ENCODE measurements around the gene KCNN3. TPM values are rescaled to one million over a fixed set of nuclear protein-coding genes. Genes with fewer than 3 reads are reported as not detected.

KCNN3 gene
- total and polyA plus RNA-seq, 2 of the 13 experiments (the other 11 are each of a cell fraction or from before 2014, with no cell fraction given) = not detected

GRCh38 chr1:154730259-154730658, 139.8 kb downstream of the KCNN3 start (continued):
- no peak for TF ChIP-seq ZNF17 (CRISPR knock-in tag; IDR thresholded peaks at IDR 0.05)

DNA sequence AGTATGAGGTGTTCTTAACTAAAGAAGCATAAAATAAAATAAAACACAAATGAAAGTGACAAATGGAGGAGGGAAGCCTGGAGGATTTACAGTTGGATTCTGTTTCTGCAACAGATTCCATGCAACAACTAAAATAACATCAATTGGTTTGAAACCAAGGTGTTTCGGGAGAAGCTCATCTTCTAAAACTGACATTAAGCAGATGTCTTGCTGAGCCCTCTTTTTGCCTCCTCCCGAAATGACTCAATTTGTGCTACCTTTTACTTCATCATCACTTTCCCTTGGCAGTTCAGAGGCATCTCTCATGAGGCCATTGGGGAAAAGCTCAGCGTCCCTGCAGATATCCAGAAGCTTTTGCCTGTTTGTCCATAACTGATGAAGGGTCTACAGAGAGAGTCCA, 140.5 kb downstream of the KCNN3 start:
- Histone ChIP-seq H3K4me3 (replicated peaks in 1 of 3; ENCODE audit: insufficient read depth in 1 of 3, low read depth in 2 of 3, low read length in 3 of 3) (no peak overlapping the region), H3K9ac (ENCODE audit: insufficient read depth, low read depth, low read length) (no peak overlapping the region), H2AFZ (ENCODE audit: low read length) (no peak overlapping the region), H4K20me1 (ENCODE audit: insufficient read depth, low read length) (no peaks in the 10 kb centered on the region), H3K4me2 (ENCODE audit: low read depth, low read length) (no peak overlapping the region), H3K4me1 (ENCODE audit: insufficient read depth, low read length) (no peaks in the 10 kb centered on the region), H3K9me3 (ENCODE audit: low read length) (no peaks in the 10 kb centered on the region), H3K36me3 (replicated peaks in 1 of 2; ENCODE audit: control insufficient read depth in 1 of 2, insufficient read depth in 2 of 2, low read length in 2 of 2) (no peaks in the 10 kb centered on the region), H3K79me2 (ENCODE audit: insufficient read depth, low read length) (no peaks in the 10 kb centered on the region), H3K27ac (ENCODE audit: extremely low read length, insufficient read depth, low read length) (no peak overlapping the region), H3K27me3 (ENCODE audit: control insufficient read depth in 1 of 2, insufficient read depth in 2 of 2, low read length in 2 of 2) (peaks cover 8 to 20% of the 10 kb centered on the region in 2 experiments; a peak in 3 of 5 replicates)
- POLR2A ChIA-PET = no interaction called here
- no TSS peak for BruUV-seq (replicated peaks)
- ATAC-seq (no peak), FAIRE-seq (no peak), DNase-seq (ENCODE audit: low spot score) (no peak)
- in situ Hi-C loops (cut with HindIII; ENCODE audit: extremely low pct_ligation_motif_present, low pct_unique_long_range_greater_than_20kb) (no loop called here), intact Hi-C loops (cut with micrococcal nuclease; ENCODE audit: unreplicated experiment) (no loop called here)
- CTCF ChIA-PET (ENCODE audit: low intra/inter-chr PET ratio, low total read pairs) = no interaction called here
- WGBS (ENCODE audit: low lambda C conversion rate) = 30% methylated on average over 3 of the region's 3 CpGs
- TF ChIP-seq, protein P1, sequence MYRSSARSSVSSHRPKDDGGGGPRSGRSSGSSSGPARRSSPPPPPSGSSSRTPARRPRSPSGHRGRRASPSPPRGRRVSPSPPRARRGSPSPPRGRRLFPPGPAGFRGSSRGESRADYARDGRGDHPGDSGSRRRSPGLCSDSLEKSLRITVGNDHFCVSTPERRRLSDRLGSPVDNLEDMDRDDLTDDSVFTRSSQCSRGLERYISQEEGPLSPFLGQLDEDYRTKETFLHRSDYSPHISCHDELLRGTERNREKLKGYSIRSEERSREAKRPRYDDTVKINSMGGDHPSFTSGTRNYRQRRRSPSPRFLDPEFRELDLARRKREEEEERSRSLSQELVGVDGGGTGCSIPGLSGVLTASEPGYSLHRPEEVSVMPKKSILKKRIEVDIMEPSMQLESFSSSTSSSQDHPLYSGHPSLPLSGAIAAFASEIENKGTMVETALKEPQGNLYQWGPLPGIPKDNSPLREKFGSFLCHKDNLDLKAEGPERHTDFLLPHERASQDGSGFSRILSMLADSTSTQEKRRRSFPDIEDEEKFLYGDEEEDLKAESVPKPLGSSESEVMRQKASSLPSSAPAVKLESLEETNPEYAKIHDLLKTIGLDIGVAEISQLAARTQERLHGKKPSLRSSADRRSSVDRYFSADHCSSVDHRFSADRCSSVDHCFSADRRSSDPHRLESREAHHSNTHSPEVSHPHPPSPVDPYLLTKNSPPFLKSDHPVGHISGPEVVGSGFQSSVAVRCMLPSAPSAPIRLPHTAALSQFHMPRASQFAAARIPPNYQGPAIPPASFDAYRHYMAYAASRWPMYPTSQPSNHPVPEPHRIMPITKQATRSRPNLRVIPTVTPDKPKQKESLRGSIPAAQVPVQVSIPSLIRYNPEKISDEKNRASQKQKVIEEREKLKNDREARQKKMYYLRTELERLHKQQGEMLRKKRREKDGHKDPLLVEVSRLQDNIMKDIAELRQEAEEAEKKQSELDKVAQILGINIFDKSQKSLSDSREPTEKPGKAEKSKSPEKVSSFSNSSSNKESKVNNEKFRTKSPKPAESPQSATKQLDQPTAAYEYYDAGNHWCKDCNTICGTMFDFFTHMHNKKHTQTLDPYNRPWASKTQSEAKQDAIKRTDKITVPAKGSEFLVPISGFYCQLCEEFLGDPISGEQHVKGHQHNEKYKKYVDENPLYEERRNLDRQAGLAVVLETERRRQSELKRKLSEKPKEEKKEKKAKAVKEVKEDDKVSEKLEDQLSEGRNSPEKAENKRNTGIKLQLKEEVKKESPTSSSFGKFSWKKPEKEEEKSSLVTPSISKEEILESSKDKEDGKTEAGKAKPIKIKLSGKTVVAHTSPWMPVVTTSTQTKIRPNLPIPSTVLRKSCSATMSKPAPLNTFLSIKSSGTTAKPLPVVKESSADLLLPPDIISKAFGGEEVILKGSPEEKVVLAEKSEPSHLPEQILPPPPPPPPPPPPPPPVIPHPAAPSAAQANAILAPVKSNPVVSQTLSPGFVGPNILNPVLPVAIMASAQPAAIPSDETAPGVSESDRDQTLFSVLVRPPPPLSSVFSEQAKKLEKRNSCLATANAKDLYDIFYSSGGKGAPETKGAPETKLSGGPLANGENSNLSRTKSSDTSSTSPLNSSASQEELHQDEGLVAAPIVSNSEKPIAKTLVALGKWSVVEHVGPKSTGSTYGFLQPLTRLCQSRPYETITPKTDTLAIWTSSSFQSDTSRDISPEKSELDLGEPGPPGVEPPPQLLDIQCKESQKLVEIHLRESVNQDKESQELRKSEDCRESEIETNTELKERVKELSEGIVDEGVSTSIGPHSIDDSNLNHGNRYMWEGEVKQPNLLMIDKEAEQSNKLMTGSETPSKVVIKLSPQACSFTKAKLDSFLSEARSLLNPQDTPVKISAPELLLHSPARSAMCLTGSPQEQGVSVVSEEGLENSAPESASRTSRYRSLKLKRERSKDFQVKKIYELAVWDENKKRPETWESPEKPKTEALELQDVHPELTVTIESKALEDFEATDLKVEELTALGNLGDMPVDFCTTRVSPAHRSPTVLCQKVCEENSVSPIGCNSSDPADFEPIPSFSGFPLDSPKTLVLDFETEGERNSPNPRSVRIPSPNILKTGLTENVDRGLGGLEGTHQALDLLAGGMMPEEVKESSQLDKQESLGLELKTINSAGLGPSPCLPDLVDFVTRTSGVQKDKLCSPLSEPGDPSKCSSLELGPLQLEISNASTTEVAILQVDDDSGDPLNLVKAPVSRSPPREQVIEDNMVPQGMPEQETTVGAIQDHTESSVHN (CRISPR knock-in tag; IDR thresholded peaks at IDR 0.05) = no peak
- TF ChIP-seq, protein P2, sequence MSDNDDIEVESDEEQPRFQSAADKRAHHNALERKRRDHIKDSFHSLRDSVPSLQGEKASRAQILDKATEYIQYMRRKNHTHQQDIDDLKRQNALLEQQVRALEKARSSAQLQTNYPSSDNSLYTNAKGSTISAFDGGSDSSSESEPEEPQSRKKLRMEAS (IDR thresholded peaks at IDR 0.05) = no peak
- TF ChIP-seq NFKB2 (CRISPR knock-in tag; IDR thresholded peaks at IDR 0.05; ENCODE audit: borderline replicate concordance) = no peak
- TF ChIP-seq GABPB1 (CRISPR knock-in tag; IDR thresholded peaks at IDR 0.05) = no peak
- no peak for TF ChIP-seq KDM2A (CRISPR knock-in tag; IDR thresholded peaks at IDR 0.05; ENCODE audit: borderline replicate concordance, low read depth)
- TF ChIP-seq, protein P3, sequence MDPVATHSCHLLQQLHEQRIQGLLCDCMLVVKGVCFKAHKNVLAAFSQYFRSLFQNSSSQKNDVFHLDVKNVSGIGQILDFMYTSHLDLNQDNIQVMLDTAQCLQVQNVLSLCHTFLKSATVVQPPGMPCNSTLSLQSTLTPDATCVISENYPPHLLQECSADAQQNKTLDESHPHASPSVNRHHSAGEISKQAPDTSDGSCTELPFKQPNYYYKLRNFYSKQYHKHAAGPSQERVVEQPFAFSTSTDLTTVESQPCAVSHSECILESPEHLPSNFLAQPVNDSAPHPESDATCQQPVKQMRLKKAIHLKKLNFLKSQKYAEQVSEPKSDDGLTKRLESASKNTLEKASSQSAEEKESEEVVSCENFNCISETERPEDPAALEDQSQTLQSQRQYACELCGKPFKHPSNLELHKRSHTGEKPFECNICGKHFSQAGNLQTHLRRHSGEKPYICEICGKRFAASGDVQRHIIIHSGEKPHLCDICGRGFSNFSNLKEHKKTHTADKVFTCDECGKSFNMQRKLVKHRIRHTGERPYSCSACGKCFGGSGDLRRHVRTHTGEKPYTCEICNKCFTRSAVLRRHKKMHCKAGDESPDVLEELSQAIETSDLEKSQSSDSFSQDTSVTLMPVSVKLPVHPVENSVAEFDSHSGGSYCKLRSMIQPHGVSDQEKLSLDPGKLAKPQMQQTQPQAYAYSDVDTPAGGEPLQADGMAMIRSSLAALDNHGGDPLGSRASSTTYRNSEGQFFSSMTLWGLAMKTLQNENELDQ (CRISPR knock-in tag; IDR thresholded peaks at IDR 0.05; ENCODE audit: borderline replicate concordance) = no peak
- no peak for TF ChIP-seq ATRX (CRISPR knock-in tag; IDR thresholded peaks at IDR 0.05; ENCODE audit: borderline replicate concordance)
- TF ChIP-seq ELF4 (CRISPR knock-in tag; IDR thresholded peaks at IDR 0.05; ENCODE audit: borderline replicate concordance) = no peak
- no peak for TF ChIP-seq REPIN1 (CRISPR knock-in tag; IDR thresholded peaks at IDR 0.05; ENCODE audit: borderline replicate concordance, low read depth)
- TF ChIP-seq TOE1 (CRISPR knock-in tag; IDR thresholded peaks at IDR 0.05) = no peak
- TF ChIP-seq PCBP1 (IDR thresholded peaks at IDR 0.05; ENCODE audit: borderline replicate concordance, low read depth, low read length) = no peak

All from HepG2 (cell line).